Cardiac fibroblast (primary cell): ENCODE data around the gene PPCDC.
A peak's percentile ranks its signal among the peaks of the same experiment; 100 is the strongest.

Experiments
- DNase-seq, 2 donors: peaks; one replicate each; pipeline versions ENCODE4 v3.0.0 to v3.0.0-alpha.2; 2010; ENCODE audit warnings: low read depth in 2 of 2
- H3K4me3 ChIP-seq, 2 donors: replicated peaks in 1 of 2; 1 replicate in 1 of 2; 2 replicates in 1 of 2; pipeline ENCODE4 v1.5.1; 2011; ENCODE audit warnings: low read depth in 2 of 2, low read length in 2 of 2, mild to moderate bottlenecking in 2 of 2, moderate library complexity in 1 of 2
- TF ChIP-seq, protein P1 (sequence below): IDR thresholded peaks from one replicate; pipeline ENCODE4 v1.5.1; 2011; ENCODE audit warnings: low read depth, mild to moderate bottlenecking, low read length, inconsistent platforms

The PPCDC gene

DNA sequence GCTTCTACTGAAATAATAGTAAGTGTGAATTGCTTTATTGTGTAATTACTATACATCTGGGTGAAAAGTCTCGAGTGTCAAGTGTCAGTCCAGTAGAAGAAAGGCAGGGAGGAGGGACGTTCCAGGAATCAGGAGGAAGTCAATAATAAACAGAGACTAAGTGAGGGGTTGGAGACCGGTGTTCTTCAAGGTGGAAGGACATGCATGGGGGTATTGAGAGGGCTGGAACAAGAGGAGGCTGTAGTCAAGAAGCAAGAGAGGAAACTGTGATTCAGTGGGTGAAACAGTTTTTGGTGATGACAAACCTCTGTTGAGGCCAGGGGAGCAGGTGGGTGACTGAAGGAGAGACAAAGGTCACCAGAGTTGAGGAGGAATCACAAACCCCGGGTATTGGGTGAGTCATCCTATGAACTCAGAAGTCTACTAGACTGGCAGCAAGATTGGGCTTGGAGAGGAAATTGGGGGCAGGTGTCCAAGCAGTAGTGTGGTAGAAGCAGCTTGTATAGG lies 39.6 kb upstream of the PPCDC start:
- H3K4me3 ChIP-seq, result no peak overlapping the region
- TF ChIP-seq, protein P1, sequence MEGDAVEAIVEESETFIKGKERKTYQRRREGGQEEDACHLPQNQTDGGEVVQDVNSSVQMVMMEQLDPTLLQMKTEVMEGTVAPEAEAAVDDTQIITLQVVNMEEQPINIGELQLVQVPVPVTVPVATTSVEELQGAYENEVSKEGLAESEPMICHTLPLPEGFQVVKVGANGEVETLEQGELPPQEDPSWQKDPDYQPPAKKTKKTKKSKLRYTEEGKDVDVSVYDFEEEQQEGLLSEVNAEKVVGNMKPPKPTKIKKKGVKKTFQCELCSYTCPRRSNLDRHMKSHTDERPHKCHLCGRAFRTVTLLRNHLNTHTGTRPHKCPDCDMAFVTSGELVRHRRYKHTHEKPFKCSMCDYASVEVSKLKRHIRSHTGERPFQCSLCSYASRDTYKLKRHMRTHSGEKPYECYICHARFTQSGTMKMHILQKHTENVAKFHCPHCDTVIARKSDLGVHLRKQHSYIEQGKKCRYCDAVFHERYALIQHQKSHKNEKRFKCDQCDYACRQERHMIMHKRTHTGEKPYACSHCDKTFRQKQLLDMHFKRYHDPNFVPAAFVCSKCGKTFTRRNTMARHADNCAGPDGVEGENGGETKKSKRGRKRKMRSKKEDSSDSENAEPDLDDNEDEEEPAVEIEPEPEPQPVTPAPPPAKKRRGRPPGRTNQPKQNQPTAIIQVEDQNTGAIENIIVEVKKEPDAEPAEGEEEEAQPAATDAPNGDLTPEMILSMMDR, result no peak
- no peak for DNase-seq

DNA sequence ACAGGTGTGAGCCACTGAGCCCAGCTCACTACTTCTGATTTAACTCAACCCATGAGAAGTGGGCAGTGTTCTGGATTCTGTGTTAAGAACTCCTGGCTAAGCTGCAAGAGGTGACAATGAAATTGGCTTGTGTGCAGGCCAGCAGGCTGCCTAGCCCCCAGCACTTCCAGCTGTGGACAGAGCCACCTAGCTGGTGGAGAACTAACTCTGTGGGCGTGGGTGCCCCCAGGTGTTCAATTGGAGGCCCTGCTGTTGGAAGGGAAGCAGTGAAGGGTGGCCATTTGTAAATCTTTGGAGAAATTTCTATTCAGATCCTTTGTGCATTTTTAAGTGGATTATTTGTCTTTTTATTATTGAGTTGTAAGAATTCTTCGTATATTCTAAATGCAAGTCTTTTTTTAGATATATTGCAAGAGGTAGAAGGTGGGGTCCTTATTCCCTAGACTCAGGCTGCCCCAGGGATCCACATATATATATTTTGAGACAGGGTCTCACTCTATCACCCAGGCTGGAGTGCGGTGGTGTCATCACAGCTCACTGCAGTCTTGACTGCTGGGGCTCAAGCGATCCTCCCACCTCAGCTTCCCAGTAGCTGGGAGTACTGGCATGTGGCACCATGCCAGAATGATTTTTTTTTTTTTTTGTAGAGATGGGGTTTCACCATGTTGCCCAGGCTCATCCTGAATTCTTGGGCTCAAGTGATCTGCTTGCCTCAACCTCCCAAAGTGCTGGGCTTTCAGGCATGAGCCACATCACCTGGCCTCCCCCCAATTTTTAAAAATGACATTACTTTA lies 35.2 kb upstream of the PPCDC start:
- TF ChIP-seq, protein P1, result peak; percentile 65
- DNase-seq, result peak; percentile 57 to 62
- no peak overlapping the region for H3K4me3 ChIP-seq

DNA sequence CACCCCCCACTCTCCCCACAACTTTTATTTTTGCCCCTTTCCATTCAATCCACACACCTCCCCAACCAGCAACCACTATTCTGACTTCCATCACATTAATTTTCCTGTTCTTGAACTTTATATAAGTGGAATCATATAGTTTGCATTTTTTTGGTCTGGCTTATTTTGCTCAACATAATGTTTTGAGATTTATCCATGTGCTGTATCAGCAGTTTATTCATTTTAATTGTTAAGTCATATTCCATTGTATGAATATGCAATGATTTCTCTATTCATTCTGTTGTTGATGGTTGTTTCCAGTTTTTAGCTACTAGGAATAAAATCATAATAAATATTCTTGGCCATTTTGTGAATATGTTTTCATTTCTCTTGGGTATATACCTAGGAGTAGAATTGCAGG lies 33.9 kb upstream of the PPCDC start:
- no peak overlapping the region for H3K4me3 ChIP-seq
- no peak for DNase-seq
- TF ChIP-seq, protein P1, result no peak

DNA sequence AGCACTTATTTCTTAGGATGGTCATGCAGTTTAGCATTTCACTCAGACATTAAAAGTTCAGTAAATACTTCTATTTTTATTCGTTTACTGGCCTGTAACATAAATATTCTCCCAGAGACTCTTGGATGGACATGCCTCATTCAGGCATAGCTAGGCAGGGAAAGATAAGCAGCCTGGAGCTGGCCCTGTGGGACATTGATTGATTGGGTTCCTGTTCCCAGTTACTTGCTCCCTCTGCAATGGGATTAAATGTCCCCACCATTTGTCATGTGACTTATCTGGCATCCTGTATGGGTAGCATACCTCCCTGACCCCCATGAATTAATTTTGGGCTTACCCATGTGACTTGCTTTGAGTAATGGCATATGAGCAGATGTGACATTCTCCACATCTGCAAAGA lies 30.8 kb upstream of the PPCDC start:
- no peak overlapping the region for H3K4me3 ChIP-seq
- DNase-seq, result no peak
- TF ChIP-seq, protein P1, result no peak

DNA sequence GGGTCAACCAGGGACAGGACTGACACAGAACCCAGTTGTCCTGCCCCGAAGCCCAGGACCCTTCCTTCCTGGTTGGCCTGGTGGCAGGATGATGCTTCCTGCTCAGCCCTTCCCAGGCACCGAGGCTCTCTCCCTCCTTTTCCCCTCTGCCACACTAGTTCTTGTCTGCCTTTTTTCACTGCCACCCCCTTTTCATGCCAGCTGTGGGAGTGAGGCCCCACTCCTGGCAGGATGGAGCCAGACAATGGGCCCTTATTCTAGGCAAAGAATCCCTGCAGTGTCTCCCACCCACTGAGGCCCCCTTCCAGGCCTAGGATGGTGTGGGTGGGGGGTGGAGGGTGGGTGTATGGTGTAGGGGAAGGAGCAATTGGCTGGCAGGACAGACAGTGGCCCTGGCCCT lies 29.2 kb upstream of the PPCDC start:
- DNase-seq, result no peak
- TF ChIP-seq, protein P1, result no peak
- H3K4me3 ChIP-seq, result no peak overlapping the region

DNA sequence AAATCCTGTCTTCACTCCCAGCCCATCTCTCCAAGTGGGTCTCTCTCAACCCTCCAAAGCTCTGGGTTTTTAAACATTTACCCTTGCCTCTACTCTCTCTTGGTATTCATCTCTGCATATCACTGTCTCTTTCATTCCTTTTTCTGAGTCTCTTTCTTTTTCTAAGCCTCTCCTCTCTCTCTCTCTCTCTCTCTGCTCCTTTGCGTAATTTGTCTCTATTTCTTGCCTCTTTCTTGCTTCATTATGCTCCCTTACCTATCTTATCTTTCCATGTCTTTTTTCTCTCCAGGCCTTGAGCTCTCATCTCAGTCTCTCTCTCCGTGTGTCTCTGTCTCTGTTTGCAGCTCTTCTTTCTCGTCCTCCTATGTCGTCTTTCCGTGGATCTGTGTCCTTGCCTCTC lies 28.7 kb upstream of the PPCDC start:
- TF ChIP-seq, protein P1, result no peak
- DNase-seq, result no peak
- H3K4me3 ChIP-seq, result no peak overlapping the region
